GM19397 (cell line): ENCODE measurements around the gene NR3C1.

Source experiments
- ATAC-seq: cut with Tn5 transposase; IDR thresholded peaks from one replicate; pipeline ENCODE4 v1.9.1; 2021; ENCODE audit warnings: mild to moderate bottlenecking, moderate library complexity; ENCODE audit not compliant: unreplicated experiment

Gene NR3C1

GRCh38 chr5:143314099-143314498 lies 89.4 kb downstream of the NR3C1 start:
- ATAC-seq: no peak

GRCh38 chr5:143313298-143313852 lies 90.1 kb downstream of the NR3C1 start:
- no peak for ATAC-seq

GRCh38 chr5:143312822-143313221 lies 90.7 kb downstream of the NR3C1 start:
- no peak for ATAC-seq

- ATAC-seq: no peak
Measured at GRCh38 chr5:143311955-143312354, 91.5 kb downstream of the NR3C1 start.

GRCh38 chr5:143311428-143311827 lies 92.1 kb downstream of the NR3C1 start:
- ATAC-seq: no peak

GRCh38 chr5:143309661-143310431 lies 93.6 kb downstream of the NR3C1 start:
- ATAC-seq: no peak

- no peak for ATAC-seq
Measured at GRCh38 chr5:143308731-143309130, 94.8 kb downstream of the NR3C1 start.

GRCh38 chr5:143306040-143306439 lies 97.4 kb downstream of the NR3C1 start:
- no peak for ATAC-seq

- ATAC-seq: no peak
Measured at GRCh38 chr5:143304836-143305475, 98.5 kb downstream of the NR3C1 start.

GRCh38 chr5:143302341-143303045 lies 101.0 kb downstream of the NR3C1 start:
- no peak for ATAC-seq

- no peak for ATAC-seq
Measured at GRCh38 chr5:143297756-143298155, 105.7 kb downstream of the NR3C1 start.

GRCh38 chr5:143290125-143290524 lies 113.4 kb downstream of the NR3C1 start:
- ATAC-seq: no peak

- no peak for ATAC-seq
Measured at GRCh38 chr5:143284521-143284920, 119.0 kb downstream of the NR3C1 start.

GRCh38 chr5:143284002-143284401 lies 119.5 kb downstream of the NR3C1 start:
- no peak for ATAC-seq

GRCh38 chr5:143281226-143281625 lies 122.3 kb downstream of the NR3C1 start:
- no peak for ATAC-seq

GRCh38 chr5:143279698-143280097 lies 123.8 kb downstream of the NR3C1 start:
- no peak for ATAC-seq

- no peak for ATAC-seq
Measured at GRCh38 chr5:143277536-143277935, 126.0 kb downstream of the NR3C1 start.

- ATAC-seq: no peak
Measured at GRCh38 chr5:143275512-143276363, 127.7 kb downstream of the NR3C1 start.

GRCh38 chr5:143274952-143275351 lies 128.5 kb downstream of the NR3C1 start:
- no peak for ATAC-seq

GRCh38 chr5:143271431-143271830 lies 132.1 kb downstream of the NR3C1 start:
- ATAC-seq: no peak

- ATAC-seq: no peak
Measured at GRCh38 chr5:143268388-143268787, 135.1 kb downstream of the NR3C1 start.
